Keratinocyte (primary cell): ENCODE results near the gene RNF227. TPM values are rescaled to one million over a fixed set of nuclear protein-coding genes. Genes with fewer than 3 reads are reported as not detected.

ENCODE experiments used
- DNase-seq: peaks from one replicate; pipeline ENCODE4 v3.0.0-alpha.2; 2011; ENCODE audit warnings: low read depth, missing footprints, low spot score
- FAIRE-seq: peaks from 2 replicates; lab custom pipeline; 2011; peaks lifted over from hg19 to GRCh38; lab: Jason Lieb, UNC
- H2AFZ ChIP-seq: 2 replicates; pipeline ENCODE4 v1.6.0; 2012; ENCODE audit warnings: low read length, control low read depth, inconsistent platforms; ENCODE audit not compliant: control insufficient read depth
- H3K27ac ChIP-seq: 2 replicates; pipeline ENCODE4 v1.5.1; 2011; ENCODE audit warnings: low read length; ENCODE audit not compliant: control insufficient read depth, insufficient read depth
- H3K27me3 ChIP-seq: 3 replicates; pipeline ENCODE4 v1.6.0; 2011; ENCODE audit warnings: low read length; ENCODE audit not compliant: control insufficient read depth, insufficient read depth; ENCODE audit errors: extremely low read depth
- H3K36me3 ChIP-seq, 2 experiments: 2 replicates in 1 of 2; 3 replicates in 1 of 2; pipeline ENCODE4 v1.5.1; 2011; ENCODE audit warnings: low read length in 2 of 2, mild to moderate bottlenecking in 1 of 2; ENCODE audit not compliant: control insufficient read depth in 2 of 2, insufficient read depth in 2 of 2; ENCODE audit errors: extremely low read depth in 1 of 2
- H3K4me1 ChIP-seq: 3 replicates; pipeline ENCODE4 v1.5.1; 2011; ENCODE audit warnings: low read length; ENCODE audit not compliant: control insufficient read depth, insufficient read depth; ENCODE audit errors: extremely low read depth
- H3K4me2 ChIP-seq: 3 replicates; pipeline ENCODE4 v1.6.0; 2011; ENCODE audit warnings: low read depth, low read length; ENCODE audit not compliant: control insufficient read depth, insufficient read depth; ENCODE audit errors: extremely low read depth
- H3K4me3 ChIP-seq, 3 experiments: fragments of 200-600 bp in 1 of 3; sonication (generic) in 1 of 3; 2 replicates in 2 of 3; 3 replicates in 1 of 3; pipeline ENCODE4 v1.5.1; 2011 to 2016; ENCODE audit warnings: low read length in 3 of 3, mild to moderate bottlenecking in 3 of 3, control low read depth in 2 of 3, inconsistent platforms in 1 of 3, low read depth in 1 of 3, mixed read lengths in 1 of 3, mixed run types in 1 of 3, moderate library complexity in 1 of 3; ENCODE audit not compliant: control insufficient read depth in 2 of 3, insufficient read depth in 2 of 3; ENCODE audit errors: extremely low read depth in 1 of 3
- H3K79me2 ChIP-seq: 2 replicates; pipeline ENCODE4 v1.6.0; 2012; ENCODE audit warnings: low read length; ENCODE audit not compliant: control insufficient read depth, insufficient read depth
- H3K9ac ChIP-seq: 3 replicates; pipeline ENCODE4 v1.6.0; 2011; ENCODE audit warnings: low read length; ENCODE audit not compliant: control insufficient read depth, insufficient read depth; ENCODE audit errors: extremely low read depth
- H3K9me1 ChIP-seq: 3 replicates; pipeline ENCODE4 v1.6.0; 2011; ENCODE audit warnings: low read length; ENCODE audit not compliant: control insufficient read depth, insufficient read depth; ENCODE audit errors: extremely low read depth
- H3K9me3 ChIP-seq: 2 replicates; pipeline ENCODE4 v1.5.1; 2012; ENCODE audit warnings: low read depth, low read length; ENCODE audit not compliant: control insufficient read depth
- H4K20me1 ChIP-seq: 3 replicates; pipeline ENCODE4 v1.6.0; 2011; ENCODE audit warnings: low read length; ENCODE audit not compliant: control insufficient read depth, insufficient read depth; ENCODE audit errors: extremely low read depth
- EZH2 ChIP-seq: IDR thresholded peaks from one replicate; pipeline ENCODE4 v1.6.1; 2012; ENCODE audit warnings: inconsistent platforms, mild to moderate bottlenecking, low read length, moderate library complexity
- dilution Hi-C: fragments of 300-500 bp; cut with MboI; formaldehyde crosslinking; loops from one replicate; pipeline ENCODE4 v1.7.0; 2020; ENCODE audit warnings: low sequenced_read_pairs; ENCODE audit not compliant: extremely low pct_ligation_motif_present
- polyA plus RNA-seq, 5 experiments: library from polyadenylated mRNA; depleted of rRNA in 3 of 5; stranded (reverse) in 3 of 5; stranded (forward) in 1 of 5; unstranded in 1 of 5; fragments of >200 nt; gene quantifications; 1 replicate in 1 of 5; 2 replicates in 3 of 5; 3 replicates in 1 of 5; pipeline versions ENCODE4 v1.2.1 to v1.2.3, GENCODE V29; 2011 to 2012; ENCODE audit warnings: missing spikeins in 2 of 5, low read depth in 1 of 5, low replicate concordance in 1 of 5
- TF ChIP-seq, protein P1 (sequence below), 3 experiments: IDR thresholded peaks in 1 of 3; conservative IDR thresholded peaks in 1 of 3; optimal IDR thresholded peaks in 1 of 3; 2 replicates in 2 of 3; 3 replicates in 1 of 3; pipeline versions ENCODE3 to v1.5.1; 2011; ENCODE audit warnings: low read length in 3 of 3, mild to moderate bottlenecking in 3 of 3, moderate library complexity in 2 of 3, control low read depth in 1 of 3, inconsistent platforms in 1 of 3; ENCODE audit not compliant: insufficient read depth in 2 of 3; ENCODE audit errors: extremely low read depth in 1 of 3

RNF227 gene
- polyA plus RNA-seq, 1 donor (not counting 4 experiments of a cell fraction or from before 2014, with no cell fraction given) = 3.6 TPM

DNA sequence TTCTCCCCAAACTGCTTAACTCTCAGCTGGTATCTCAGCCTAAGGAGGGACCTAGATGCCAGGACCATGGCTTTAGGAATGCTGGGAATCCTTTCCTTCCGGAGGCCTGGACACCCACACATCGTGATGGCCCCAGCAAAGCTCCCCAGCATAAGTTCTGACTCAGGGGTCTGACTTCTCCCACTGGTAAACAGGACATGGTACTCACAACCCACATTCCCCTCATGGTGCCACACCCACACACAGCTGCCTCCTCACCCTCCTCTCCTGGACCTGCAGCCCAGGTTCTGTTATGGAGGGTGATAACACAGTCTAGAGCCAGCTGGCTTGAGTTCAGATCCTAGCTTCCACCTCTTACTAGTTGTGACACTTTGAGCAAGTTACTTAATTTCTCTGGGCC is 719 bp upstream of the RNF227 start:
- H3K4me2 ChIP-seq = peak overlapping the region; percentile 97

DNA sequence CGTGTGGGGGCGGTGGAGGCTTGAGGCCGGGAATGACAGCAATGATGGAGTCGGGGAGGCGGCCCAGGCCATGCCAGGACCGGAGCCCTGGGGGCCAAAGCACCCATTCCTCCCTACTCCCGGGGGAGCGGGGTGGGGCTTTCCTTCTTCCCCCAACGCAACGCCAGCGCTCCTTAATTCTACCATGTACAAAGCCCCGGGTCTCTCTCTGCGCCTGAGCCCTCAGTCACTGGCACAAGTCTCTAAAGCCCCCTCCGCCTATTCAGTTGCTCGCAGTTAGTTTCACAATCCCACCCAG is 245 bp upstream of the RNF227 start:
- Histone ChIP-seq H4K20me1 (no peaks in the 10 kb centered on the region), H3K4me1 (peaks cover 23% of the 10 kb centered on the region), H3K9me1 (no peaks in the 10 kb centered on the region), H3K4me2 (peak overlapping the region; percentile 97), H3K27ac (peak overlapping the region; percentile 87), H2AFZ (peak overlapping the region; percentile 10), H3K9ac (peak overlapping the region; percentile 80), H3K27me3 (no peaks in the 10 kb centered on the region), H3K79me2 (no peaks in the 10 kb centered on the region), H3K9me3 (no peaks in the 10 kb centered on the region), H3K4me3 (peak overlapping the region in 2 of 3 experiments; percentile 51 to 53), H3K36me3 (peaks cover 2 to 8% of the 10 kb centered on the region in 2 experiments)
- no peak for DNase-seq
- dilution Hi-C loops = no loop called here
- TF ChIP-seq EZH2 = no peak
- TF ChIP-seq, protein P1, sequence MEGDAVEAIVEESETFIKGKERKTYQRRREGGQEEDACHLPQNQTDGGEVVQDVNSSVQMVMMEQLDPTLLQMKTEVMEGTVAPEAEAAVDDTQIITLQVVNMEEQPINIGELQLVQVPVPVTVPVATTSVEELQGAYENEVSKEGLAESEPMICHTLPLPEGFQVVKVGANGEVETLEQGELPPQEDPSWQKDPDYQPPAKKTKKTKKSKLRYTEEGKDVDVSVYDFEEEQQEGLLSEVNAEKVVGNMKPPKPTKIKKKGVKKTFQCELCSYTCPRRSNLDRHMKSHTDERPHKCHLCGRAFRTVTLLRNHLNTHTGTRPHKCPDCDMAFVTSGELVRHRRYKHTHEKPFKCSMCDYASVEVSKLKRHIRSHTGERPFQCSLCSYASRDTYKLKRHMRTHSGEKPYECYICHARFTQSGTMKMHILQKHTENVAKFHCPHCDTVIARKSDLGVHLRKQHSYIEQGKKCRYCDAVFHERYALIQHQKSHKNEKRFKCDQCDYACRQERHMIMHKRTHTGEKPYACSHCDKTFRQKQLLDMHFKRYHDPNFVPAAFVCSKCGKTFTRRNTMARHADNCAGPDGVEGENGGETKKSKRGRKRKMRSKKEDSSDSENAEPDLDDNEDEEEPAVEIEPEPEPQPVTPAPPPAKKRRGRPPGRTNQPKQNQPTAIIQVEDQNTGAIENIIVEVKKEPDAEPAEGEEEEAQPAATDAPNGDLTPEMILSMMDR (optimal IDR thresholded peaks at IDR 0.05 in 1 of 3, IDR thresholded peaks at IDR 0.05 in 1 of 3, conservative IDR thresholded peaks at IDR 0.05 in 1 of 3; ENCODE audit: extremely low read depth in 1 of 3, insufficient read depth in 2 of 3, low read length in 3 of 3) = no peak
- FAIRE-seq = no peak

More for the DNA sequence above, 719 bp upstream of the RNF227 start:
- H2AFZ ChIP-seq = no peak overlapping the region
- H3K4me3 ChIP-seq = no peak overlapping the region
- no peak for TF ChIP-seq EZH2
- TF ChIP-seq, protein P1 (optimal IDR thresholded peaks at IDR 0.05 in 1 of 3, IDR thresholded peaks at IDR 0.05 in 1 of 3, conservative IDR thresholded peaks at IDR 0.05 in 1 of 3; ENCODE audit: extremely low read depth in 1 of 3, insufficient read depth in 2 of 3, low read length in 3 of 3) = no peak
- FAIRE-seq = peak; percentile 34
- no peaks in the 10 kb centered on the region for H3K9me3 ChIP-seq
- DNase-seq = no peak
- H3K27me3 ChIP-seq = no peaks in the 10 kb centered on the region
- no peaks in the 10 kb centered on the region for H3K9me1 ChIP-seq
- H3K36me3 ChIP-seq = peaks cover 2 to 6% of the 10 kb centered on the region in 2 experiments
- H3K9ac ChIP-seq = peak overlapping the region; percentile 80
- H3K4me1 ChIP-seq = peaks cover 23% of the 10 kb centered on the region
- dilution Hi-C loops = no loop called here
- no peaks in the 10 kb centered on the region for H4K20me1 ChIP-seq
- no peaks in the 10 kb centered on the region for H3K79me2 ChIP-seq
- H3K27ac ChIP-seq = peak overlapping the region; percentile 87
